B cell (primary cell): ENCODE measurements around the gene ITGB1BP1. TPM values are rescaled to one million over a fixed set of nuclear protein-coding genes. Genes with fewer than 3 reads are reported as not detected.

Source experiments
- ATAC-seq: fragments of 200-7000 bp; cut with Tn5 transposase; one replicate; pipeline ENCODE4 v1.10.0; 2021; ENCODE audit warnings: low read depth, mild to moderate bottlenecking, moderate number of reproducible peaks, moderate library complexity
- CTCF ChIA-PET: fragments of 350-600 bp; sonication (Branson Sonifier 250); formaldehyde crosslinking; loops from one replicate; lab custom pipeline; 2021; ENCODE audit warnings: antibody characterized with exemption, inconsistent platforms; lab: Charles Lee
- POLR2A ChIA-PET: fragments of 350-600 bp; sonication (Branson Sonifier 250); formaldehyde crosslinking; loops from one replicate; lab custom pipeline; 2021; ENCODE audit warnings: antibody characterized with exemption; lab: Charles Lee
- DNase-seq: peaks from one replicate; pipeline ENCODE4 v3.0.0; 2013
- H2AFZ ChIP-seq: 2 replicates; pipeline ENCODE4 v1.6.1; 2012; ENCODE audit warnings: mild to moderate bottlenecking, low read depth, low read length; ENCODE audit not compliant: insufficient read depth, poor library complexity, severe bottlenecking
- H3K27ac ChIP-seq, 2 donors: 1 replicate in 1 of 2; 2 replicates in 1 of 2; pipeline ENCODE4 v1.5.1; 2012 to 2013; ENCODE audit warnings: low read length in 2 of 2, mild to moderate bottlenecking in 2 of 2, moderate library complexity in 1 of 2
- H3K27me3 ChIP-seq, 4 experiments: fragments of 200-600 bp in 1 of 4; sonication (generic) in 1 of 4; replicated peaks in 1 of 4; 1 replicate in 2 of 4; 2 replicates in 2 of 4; pipeline versions ENCODE4 v1.6.1 to v1.7.0; 2013 to 2016; ENCODE audit warnings: low read length in 3 of 4, mild to moderate bottlenecking in 2 of 4, mixed read lengths in 1 of 4, moderate library complexity in 1 of 4; ENCODE audit not compliant: insufficient read depth in 4 of 4, control insufficient read depth in 3 of 4; ENCODE audit errors: control extremely low read depth in 1 of 4
- H3K36me3 ChIP-seq, 2 experiments: replicated peaks in 1 of 2; 1 replicate in 1 of 2; 2 replicates in 1 of 2; pipeline versions ENCODE4 v1.6.1 to v1.7.1; 2013; ENCODE audit warnings: low read length in 1 of 2; ENCODE audit not compliant: insufficient read depth in 2 of 2, control insufficient read depth in 1 of 2; ENCODE audit errors: control extremely low read depth in 1 of 2, extremely low read depth in 1 of 2
- H3K4me1 ChIP-seq, 2 donors: fragments of 200-600 bp in 1 of 2; sonication (generic) in 1 of 2; 1 replicate in 1 of 2; 2 replicates in 1 of 2; pipeline versions ENCODE4 v1.5.1 to v1.6.1; 2013 to 2017; ENCODE audit warnings: low read length in 2 of 2; ENCODE audit not compliant: control insufficient read depth in 2 of 2, insufficient read depth in 2 of 2
- H3K4me2 ChIP-seq: replicated peaks from 2 replicates; pipeline ENCODE3; 2012; ENCODE audit warnings: mild to moderate bottlenecking, low read depth, low read length; ENCODE audit not compliant: poor library complexity, severe bottlenecking
- H3K4me3 ChIP-seq, 5 experiments: fragments of 200-600 bp in 1 of 5; sonication (generic) in 1 of 5; 1 replicate in 3 of 5; 2 replicates in 2 of 5; pipeline versions ENCODE4 v1.5.1 to v1.7.0; 2011 to 2016; ENCODE audit warnings: low read length in 4 of 5, mild to moderate bottlenecking in 4 of 5, low read depth in 2 of 5, control low read depth in 1 of 5, moderate library complexity in 1 of 5; ENCODE audit not compliant: insufficient read depth in 1 of 5; ENCODE audit errors: control extremely low read depth in 1 of 5, extremely low read depth in 1 of 5
- H3K79me2 ChIP-seq: fragments of 200-600 bp; sonication (generic); one replicate; pipeline ENCODE4 v1.6.0; 2016; ENCODE audit warnings: low read length; ENCODE audit not compliant: control insufficient read depth, insufficient read depth
- H3K9ac ChIP-seq: fragments of 200-600 bp; sonication (generic); 2 replicates; pipeline ENCODE4 v1.6.1; 2017; ENCODE audit warnings: mild to moderate bottlenecking, low read length, moderate library complexity
- H3K9me3 ChIP-seq, 3 donors: one replicate each; pipeline versions ENCODE4 v1.6.1 to v1.7.1; 2013; ENCODE audit warnings: low read length in 2 of 3; ENCODE audit not compliant: control insufficient read depth in 2 of 3, insufficient read depth in 1 of 3; ENCODE audit errors: control extremely low read depth in 1 of 3
- H4K20me1 ChIP-seq: 2 replicates; pipeline ENCODE4 v1.6.0; 2012; ENCODE audit warnings: mild to moderate bottlenecking, low read length; ENCODE audit not compliant: insufficient read depth, control insufficient read depth, poor library complexity, severe bottlenecking
- H3K27ac Mint-ChIP-seq: one replicate; pipeline ENCODE4 v1.8.0; 2021; ENCODE audit warnings: mixed read lengths
- H3K27me3 Mint-ChIP-seq: one replicate; pipeline ENCODE4 v1.8.0; 2021; ENCODE audit warnings: mixed read lengths
- H3K4me1 Mint-ChIP-seq: one replicate; pipeline ENCODE4 v1.8.0; 2021; ENCODE audit warnings: mixed read lengths
- H3K4me3 Mint-ChIP-seq: one replicate; pipeline ENCODE4 v1.8.0; 2021; ENCODE audit warnings: mixed read lengths
- H3K9me3 Mint-ChIP-seq: one replicate; pipeline ENCODE4 v1.8.0; 2022; ENCODE audit warnings: mixed read lengths; ENCODE audit not compliant: insufficient read depth
- CTCF ChIP-seq: fragments of 200-600 bp; IDR thresholded peaks from one replicate; pipeline ENCODE4 v1.8.0; 2022; ENCODE audit warnings: antibody characterized with exemption, mild to moderate bottlenecking
- EZH2 ChIP-seq: IDR thresholded peaks from 2 replicates; pipeline ENCODE4 v1.6.1; 2012; ENCODE audit warnings: borderline replicate concordance, low read depth, mild to moderate bottlenecking, moderate library complexity, low read length; ENCODE audit not compliant: insufficient read depth, poor library complexity, severe bottlenecking
- WGBS: methylation state at CpG from one replicate; pipeline ENCODE4 v1.1.5; 2013; ENCODE audit warnings: missing lambda C conversion rate; ENCODE audit not compliant: insufficient coverage; 5-methylcytosine and 5-hydroxymethylcytosine counted together
- intact Hi-C: fragments of 100-400 bp; cut with micrococcal nuclease; formaldehyde crosslinking; loops from one replicate; pipeline ENCODE4 v1.10.0; 2022
- polyA plus RNA-seq: library from polyadenylated mRNA; depleted of rRNA; stranded (reverse); fragments of >200 nt; gene quantifications from 2 replicates; pipeline ENCODE4 v1.2.3, GENCODE V29; 2012
- total RNA-seq, 2 donors: library from RNA; stranded (reverse); fragments of 120-200 nt in 1 of 2; gene quantifications; 1 replicate in 1 of 2; 2 replicates in 1 of 2; pipeline versions ENCODE4 v1.2.3 to v1.2.4, GENCODE V29; 2013 to 2022

The ITGB1BP1 gene
- total and polyA plus RNA-seq, 2 donors (not counting 1 experiment from before 2014, with no cell fraction given) = 25.7 to 47.1 TPM

- no peaks in the 10 kb centered on the region for H4K20me1 ChIP-seq
- H3K27ac ChIP-seq = no peak overlapping the region
- ChIA-PET CTCF (no interaction called here), POLR2A (no interaction called here)
- TF ChIP-seq CTCF (no peak), EZH2 (no peak)
- Mint-ChIP-seq H3K4me3 (no peak overlapping the region), H3K27ac (no peak overlapping the region), H3K4me1 (no peaks in the 10 kb centered on the region), H3K27me3 (no peaks in the 10 kb centered on the region), H3K9me3 (no peaks in the 10 kb centered on the region)
- H3K79me2 ChIP-seq = no peaks in the 10 kb centered on the region
- no peak overlapping the region for H3K9ac ChIP-seq
- DNase-seq (no peak), ATAC-seq (no peak)
- H3K4me2 ChIP-seq = no peak overlapping the region
- intact Hi-C loops = no loop called here
- no peaks in the 10 kb centered on the region for H3K9me3 ChIP-seq
- no peaks in the 10 kb centered on the region for H3K27me3 ChIP-seq
- H2AFZ ChIP-seq = no peak overlapping the region
- H3K4me1 ChIP-seq = no peaks in the 10 kb centered on the region
- no peak overlapping the region for H3K4me3 ChIP-seq
- 100% methylated on average over 2 of the region's 2 CpGs for WGBS
- H3K36me3 ChIP-seq = peaks cover 22 to 50% of the 10 kb centered on the region in 2 experiments
Measured at GRCh38 chr2:9434489-9434888, 11.2 kb upstream of the ITGB1BP1 start.

GRCh38 chr2:9430316-9431293, 7.3 kb upstream of the ITGB1BP1 start:
- H3K79me2 ChIP-seq = no peaks in the 10 kb centered on the region
- POLR2A ChIA-PET = no interaction called here
- H3K9me3 ChIP-seq = no peaks in the 10 kb centered on the region
- ATAC-seq (no peak), DNase-seq (no peak)
- no CpG with 5 or more reads among the region's 2 CpGs for WGBS
- H3K4me3 ChIP-seq = no peak overlapping the region
- no peaks in the 10 kb centered on the region for H3K4me1 ChIP-seq
- H3K27ac ChIP-seq = no peak overlapping the region
- TF ChIP-seq EZH2 = no peak
- TF ChIP-seq CTCF = no peak
- intact Hi-C loops = no loop called here
- H3K4me2 ChIP-seq = no peak overlapping the region
- no peaks in the 10 kb centered on the region for H3K4me1 Mint-ChIP-seq
- H3K36me3 ChIP-seq = peaks cover 15 to 40% of the 10 kb centered on the region in 2 experiments
- no peaks in the 10 kb centered on the region for H3K27me3 ChIP-seq
- CTCF ChIA-PET = no interaction called here
- no peak overlapping the region for H2AFZ ChIP-seq
- no peaks in the 10 kb centered on the region for H3K27me3 Mint-ChIP-seq
- no peak overlapping the region for H3K4me3 Mint-ChIP-seq
- no peak overlapping the region for H3K9ac ChIP-seq
- H4K20me1 ChIP-seq = no peaks in the 10 kb centered on the region
- H3K9me3 Mint-ChIP-seq = no peaks in the 10 kb centered on the region
- H3K27ac Mint-ChIP-seq = no peak overlapping the region
